ENCODE results near the gene GJD4. TPM values are rescaled to one million over a fixed set of nuclear protein-coding genes. Genes with fewer than 3 reads are reported as not detected.
A peak's percentile ranks its signal among the peaks of the same experiment; 100 is the strongest.

The GJD4 gene
- total RNA-seq, 1 donor from 2014 or later = not detected

GRCh38 chr10:35608328-35608672, 3.2 kb downstream of the GJD4 start:
- ATAC-seq = no peak
- no peak for DNase-seq (ENCODE audit: missing footprints)
- intact Hi-C loops (cut with DNase I) = loop anchor here (1.0 kb wide), 1 partner anchor 20 kb away; no protein-coding TSS in a partner anchor

GRCh38 chr10:35611750-35612149, 6.6 kb downstream of the GJD4 start:
- DNase-seq (ENCODE audit: missing footprints) (no peak), ATAC-seq (no peak)
- intact Hi-C loops (cut with DNase I) = no loop called here

GRCh38 chr10:35612385-35613106, 7.4 kb downstream of the GJD4 start:
- ATAC-seq (no peak), DNase-seq (ENCODE audit: missing footprints) (no peak)
- intact Hi-C loops (cut with DNase I) = no loop called here

- no peak for ATAC-seq
- intact Hi-C loops (cut with DNase I) = no loop called here
These were observed 7.9 kb downstream of the GJD4 start for GRCh38 chr10:35613107-35613440.

GRCh38 chr10:35613597-35614226, 8.6 kb downstream of the GJD4 start:
- DNase-seq (ENCODE audit: missing footprints) (no peak), ATAC-seq (no peak)
- intact Hi-C loops (cut with DNase I) = no loop called here

More at GRCh38 chr10:35613107-35613440, 7.9 kb downstream of the GJD4 start:
- no peak for DNase-seq (ENCODE audit: missing footprints)

GRCh38 chr10:35614312-35614711, 9.2 kb downstream of the GJD4 start:
- intact Hi-C loops (cut with DNase I) = no loop called here
- DNase-seq (ENCODE audit: missing footprints) (no peak), ATAC-seq (no peak)

- ATAC-seq (no peak), DNase-seq (ENCODE audit: missing footprints) (no peak)
- intact Hi-C loops (cut with DNase I) = no loop called here
These were observed 21.9 kb downstream of the GJD4 start for GRCh38 chr10:35626971-35627507.

- DNase-seq (ENCODE audit: missing footprints) (no peak), ATAC-seq (no peak)
- intact Hi-C loops (cut with DNase I) = no loop called here
These were observed 26.3 kb downstream of the GJD4 start for GRCh38 chr10:35631404-35631803.

- DNase-seq (ENCODE audit: missing footprints) (no peak), ATAC-seq (no peak)
- intact Hi-C loops (cut with DNase I) = no loop called here
These were observed 26.9 kb downstream of the GJD4 start for GRCh38 chr10:35632027-35632426.

GRCh38 chr10:35633006-35633980, 28.2 kb downstream of the GJD4 start:
- ATAC-seq (no peak), DNase-seq (ENCODE audit: missing footprints) (no peak)
- intact Hi-C loops (cut with DNase I) = no loop called here

- peak; percentile 70 for ATAC-seq
- intact Hi-C loops (cut with DNase I) = loop anchor here (1.0 to 5.0 kb wide), 3 partner anchors 1092 to 1247 kb away; no protein-coding TSS in a partner anchor
- DNase-seq (ENCODE audit: missing footprints) = no peak
These were observed 30.4 kb downstream of the GJD4 start for GRCh38 chr10:35635576-35635975.

- no peak for ATAC-seq
These were observed 31.8 kb downstream of the GJD4 start for GRCh38 chr10:35636956-35637355.

GRCh38 chr10:35637462-35637861, 32.3 kb downstream of the GJD4 start:
- no peak for ATAC-seq
- intact Hi-C loops (cut with DNase I) = loop anchor here (5.0 kb wide), 2 partner anchors 1090 to 1245 kb away; no protein-coding TSS in a partner anchor
- no peak for DNase-seq (ENCODE audit: missing footprints)

More at GRCh38 chr10:35636956-35637355, 31.8 kb downstream of the GJD4 start:
- intact Hi-C loops (cut with DNase I) = loop anchor here (5.0 kb wide), 2 partner anchors 1090 to 1245 kb away; no protein-coding TSS in a partner anchor
- no peak for DNase-seq (ENCODE audit: missing footprints)

- intact Hi-C loops (cut with DNase I) = loop anchor here (5.0 kb wide), 2 partner anchors 1089 to 1244 kb away; no protein-coding TSS in a partner anchor
- DNase-seq (ENCODE audit: missing footprints) = no peak
- ATAC-seq = no peak
These were observed 33.0 kb downstream of the GJD4 start for GRCh38 chr10:35638101-35638500.

- no peak for DNase-seq (ENCODE audit: missing footprints)
- ATAC-seq = no peak
- intact Hi-C loops (cut with DNase I) = loop anchor here (5.0 kb wide), 2 partner anchors 1088 to 1243 kb away; no protein-coding TSS in a partner anchor
These were observed 34.0 kb downstream of the GJD4 start for GRCh38 chr10:35639021-35639727.

GRCh38 chr10:35639728-35640401, 34.7 kb downstream of the GJD4 start:
- ATAC-seq (no peak), DNase-seq (ENCODE audit: missing footprints) (no peak)
- intact Hi-C loops (cut with DNase I) = loop anchor here (5.0 kb wide), 9 partner anchors 257 to 1242 kb away; partner anchors contain the start of gene CREM

GRCh38 chr10:35640474-35640873, 35.3 kb downstream of the GJD4 start:
- ATAC-seq (peak; percentile 28), DNase-seq (ENCODE audit: missing footprints) (peak; percentile 89)
- intact Hi-C loops (cut with DNase I) = loop anchor here (5.0 kb wide), 7 partner anchors 257 to 852 kb away; partner anchors contain the start of gene CREM
